Stimulated activated CD4-positive, alpha-beta T cell treated with anti-CD3 and anti-CD28 coated beads, Interleukin-4, amount 100 ng/mL, for 48 hours (primary cell): Measurements from ENCODE around the gene STOML3.

ENCODE experiments used
- DNase-seq, 2 donors: peaks; one replicate each; pipeline ENCODE4 v3.0.0-alpha.2; 2020; ENCODE audit warnings: low read depth in 2 of 2

The STOML3 gene

DNA sequence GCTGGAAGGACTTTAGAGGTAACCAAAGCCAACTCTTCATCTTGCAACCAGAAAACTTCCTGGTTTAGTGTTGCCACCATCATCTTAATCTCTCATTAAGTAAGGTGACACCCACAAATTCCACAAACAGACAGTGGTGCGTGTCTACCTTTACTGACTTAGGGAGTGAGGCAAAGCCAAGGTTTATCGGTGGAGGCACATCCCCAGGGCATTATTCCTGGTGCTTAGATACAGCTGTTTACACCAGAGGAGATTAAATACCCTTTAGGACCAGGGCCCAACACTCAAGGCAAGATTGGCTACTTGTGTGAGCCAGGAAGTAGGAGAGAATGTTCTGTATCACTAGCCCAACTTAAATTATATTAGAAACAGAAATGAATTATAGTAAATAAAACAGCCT, 9.5 kb downstream of the STOML3 start:
- DNase-seq = no peak

DNA sequence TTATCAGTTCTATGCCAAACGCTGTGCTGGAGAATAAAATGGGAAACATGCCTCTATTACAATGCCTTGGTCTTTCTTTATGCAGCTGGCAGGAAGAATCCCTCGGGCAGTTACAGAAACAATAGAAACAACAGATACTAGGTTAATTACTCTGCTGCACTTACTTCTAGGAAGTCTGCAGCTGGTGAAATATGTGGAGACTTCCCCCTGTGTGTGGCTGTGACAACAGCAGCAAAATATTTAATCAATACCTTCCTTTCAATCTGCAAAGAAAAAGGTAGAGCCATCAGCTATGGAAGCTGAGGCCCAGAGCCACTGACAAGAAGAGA, 9.9 kb downstream of the STOML3 start:
- DNase-seq = no peak

DNA sequence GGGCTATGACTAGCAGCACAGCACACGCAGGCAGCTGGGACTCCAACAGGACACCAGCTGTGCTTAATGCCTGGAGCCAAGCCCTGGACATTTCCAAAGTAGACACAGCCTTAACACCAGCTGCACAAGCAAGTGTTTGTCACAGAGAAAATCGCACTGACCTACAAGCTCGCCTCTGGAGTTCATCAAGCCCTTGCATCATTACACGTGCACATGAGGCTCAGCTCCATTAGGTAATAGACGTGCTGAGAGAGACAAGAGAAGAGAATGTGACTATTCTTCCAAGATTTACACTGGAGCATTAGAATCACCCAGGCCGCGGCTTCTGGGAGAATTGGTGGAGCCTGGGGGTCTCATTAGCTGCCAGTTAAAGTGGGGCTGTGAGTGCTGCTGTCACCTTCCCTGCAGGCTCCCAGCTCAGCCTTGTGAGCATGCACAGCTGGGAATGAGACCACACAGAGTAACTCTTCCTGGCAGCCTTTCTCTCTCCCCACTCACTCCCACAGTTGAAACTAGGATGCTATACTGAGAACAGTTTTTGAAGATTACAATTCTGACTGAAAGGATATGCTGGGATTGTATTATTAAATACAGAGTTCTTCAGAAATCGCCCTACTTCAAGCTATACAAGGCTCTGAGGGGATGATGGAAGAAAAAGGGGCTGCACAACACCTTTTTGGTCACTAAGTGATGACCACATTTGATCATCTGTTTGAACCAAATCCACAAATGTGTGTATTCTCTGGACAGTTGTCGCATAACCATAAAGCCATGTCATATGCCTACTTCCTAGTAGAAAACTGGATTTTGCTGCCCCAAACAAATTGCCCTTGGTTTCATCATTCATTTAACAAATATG, 10.5 kb downstream of the STOML3 start:
- no peak for DNase-seq

DNA sequence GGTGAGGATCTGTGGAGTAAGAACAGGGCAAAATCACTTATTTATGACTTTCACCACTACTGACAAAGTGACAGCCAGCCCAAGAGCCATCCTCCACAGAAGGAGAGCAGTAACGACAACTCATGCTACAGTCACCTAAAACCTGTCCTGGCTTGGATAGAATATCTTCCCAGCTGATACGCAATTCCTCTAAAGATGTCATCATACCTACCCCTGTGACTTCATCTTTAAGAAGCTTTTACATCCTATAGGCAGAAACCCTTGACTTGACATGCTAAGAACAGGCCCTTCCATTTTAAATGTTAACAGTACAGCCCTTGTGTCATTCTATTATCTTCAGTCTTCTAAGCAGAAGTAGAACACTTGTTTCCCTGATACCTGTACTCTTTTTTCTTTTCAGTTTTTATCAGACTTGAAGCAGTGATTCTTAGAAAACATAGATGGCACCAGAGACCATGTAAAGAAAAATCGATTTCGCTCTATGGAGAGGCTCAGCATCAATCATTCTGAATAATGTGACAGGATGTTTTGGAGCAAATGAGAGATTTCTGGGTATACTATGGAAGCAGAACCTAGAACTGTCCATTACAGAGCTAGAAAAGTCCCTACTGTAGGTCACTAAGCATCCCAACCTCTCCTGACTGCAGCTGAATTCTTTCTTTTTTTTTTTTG, 20.1 kb downstream of the STOML3 start:
- no peak for DNase-seq

DNA sequence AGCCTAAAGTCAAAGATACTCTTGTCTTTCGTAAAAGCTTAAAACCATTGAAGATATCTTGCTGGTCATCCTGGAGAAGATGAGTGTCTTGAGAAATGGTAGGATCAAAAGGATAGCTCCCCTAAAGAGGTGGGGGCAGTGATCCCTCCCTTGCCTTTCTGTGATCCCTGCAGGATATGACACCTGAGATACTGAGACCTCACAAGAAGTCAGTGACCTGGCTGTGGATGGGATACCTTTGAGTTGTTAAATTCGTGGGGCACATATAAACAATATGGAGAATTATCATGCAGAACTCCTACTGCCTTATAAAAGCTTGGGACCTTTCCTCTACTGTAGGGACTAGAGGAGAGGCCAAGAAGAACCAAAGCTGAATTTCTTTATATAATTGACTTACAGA, 21.4 kb downstream of the STOML3 start:
- no peak for DNase-seq

DNA sequence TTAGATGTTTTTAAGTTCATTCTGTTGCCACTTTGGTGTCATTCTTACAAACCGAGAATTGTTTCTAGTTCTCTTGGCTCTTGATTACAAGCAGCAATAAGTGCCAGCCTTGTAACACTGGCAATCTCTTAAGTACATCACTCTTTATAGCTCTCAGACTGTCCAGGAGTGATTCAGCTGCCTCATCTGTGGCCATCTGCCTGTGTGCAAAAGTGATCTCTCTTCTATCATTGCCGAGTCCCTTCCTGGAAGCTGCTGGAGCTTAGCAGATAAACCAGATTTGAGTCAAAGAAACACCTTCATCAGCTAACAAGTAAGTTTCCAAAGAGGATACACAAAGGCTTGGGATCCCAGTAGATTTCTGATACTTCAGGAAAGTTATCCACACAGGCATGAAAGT, 23.2 kb downstream of the STOML3 start:
- DNase-seq = no peak

DNA sequence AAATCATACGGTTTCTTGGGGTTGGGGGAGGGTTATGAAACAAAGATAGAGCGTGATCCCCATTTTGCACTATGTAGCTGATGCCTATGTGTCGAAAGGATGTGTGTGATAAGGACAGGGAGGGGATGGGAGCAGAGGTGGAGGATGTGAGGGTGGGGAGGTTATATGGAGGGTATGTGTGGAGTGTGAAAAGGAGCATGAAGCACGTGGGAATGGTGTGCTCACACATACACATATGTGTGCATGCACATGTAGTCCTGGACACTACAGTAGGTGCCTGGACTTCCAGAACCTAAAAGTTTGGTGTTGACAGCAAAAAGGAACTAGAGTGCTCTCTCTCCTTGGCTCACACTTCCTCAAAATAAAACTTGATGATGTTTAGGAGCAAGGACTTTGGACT, 25.4 kb downstream of the STOML3 start:
- DNase-seq = no peak

DNA sequence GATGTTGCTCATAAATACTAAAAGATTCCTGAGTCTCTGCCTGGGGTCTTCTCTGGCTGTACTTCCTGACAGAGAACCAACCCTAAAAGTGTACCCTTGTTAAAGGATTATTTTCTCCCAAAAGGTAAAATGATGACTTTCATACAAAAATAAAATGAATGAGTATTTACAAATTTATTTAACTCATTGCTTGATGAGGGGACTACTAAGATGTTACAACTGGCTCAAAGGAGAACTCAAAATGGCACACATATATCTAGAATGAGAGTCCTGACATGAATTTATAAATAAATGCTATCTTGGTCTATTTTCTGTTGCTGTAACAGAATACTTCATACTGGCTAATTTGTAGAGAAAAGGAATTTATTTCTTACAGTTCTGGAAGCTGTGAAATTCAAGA, 30.5 kb downstream of the STOML3 start:
- no peak for DNase-seq

DNA sequence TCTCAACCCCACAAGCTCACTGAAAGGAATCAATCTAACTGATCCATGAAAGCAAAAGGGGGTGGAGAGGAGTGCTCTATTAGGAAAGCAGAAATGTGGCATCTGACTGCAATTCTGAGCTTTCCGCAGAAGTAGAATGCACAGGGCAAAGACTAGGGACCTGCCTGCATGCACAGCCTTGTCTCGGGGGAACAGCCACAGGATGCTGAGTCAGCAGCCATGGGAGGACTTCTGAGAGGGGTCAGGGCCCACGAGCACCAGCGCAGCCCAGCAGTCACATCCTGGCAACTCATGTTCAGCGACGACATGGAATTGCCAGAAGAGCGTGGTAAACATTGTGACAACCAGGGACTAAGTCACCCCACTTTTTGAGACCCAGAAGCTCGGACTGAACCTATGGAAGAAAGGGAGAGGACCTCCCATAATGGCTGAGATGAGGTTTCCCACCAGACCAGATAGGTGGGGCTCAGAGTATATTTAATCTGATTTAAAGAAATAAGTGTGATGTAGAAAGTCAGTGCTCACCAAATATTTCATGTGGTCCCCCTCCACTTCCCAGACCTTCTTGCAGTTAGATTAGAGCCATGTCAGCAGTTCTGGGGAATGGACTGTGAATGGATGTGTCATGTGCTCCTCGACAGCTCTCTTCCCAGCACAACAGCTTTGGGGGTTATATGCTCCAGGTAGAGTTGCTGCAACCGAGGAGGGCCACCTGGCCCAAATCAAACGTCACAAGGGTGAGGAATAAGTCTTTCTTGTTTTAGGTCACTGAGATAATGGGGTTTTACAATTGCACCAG, 32.6 kb downstream of the STOML3 start:
- no peak for DNase-seq

DNA sequence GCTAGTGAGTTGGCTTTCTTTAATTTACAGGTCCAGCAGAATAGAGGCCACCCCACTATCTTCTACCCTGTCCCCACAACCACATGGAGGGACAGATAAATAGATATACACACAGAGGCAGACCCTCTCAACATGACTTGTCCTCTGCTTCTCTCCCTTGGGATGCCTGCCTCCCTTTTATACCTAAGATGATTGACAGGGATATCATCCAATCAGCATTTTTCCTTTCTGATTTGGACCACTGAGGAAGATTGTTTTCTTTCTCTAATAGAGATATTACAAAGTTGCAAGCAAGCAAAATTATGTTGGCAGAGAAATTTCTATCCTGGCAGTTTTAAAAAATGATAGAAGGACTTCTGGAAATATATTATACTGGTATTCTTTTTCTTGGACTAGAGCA, 35.8 kb downstream of the STOML3 start:
- DNase-seq = no peak

DNA sequence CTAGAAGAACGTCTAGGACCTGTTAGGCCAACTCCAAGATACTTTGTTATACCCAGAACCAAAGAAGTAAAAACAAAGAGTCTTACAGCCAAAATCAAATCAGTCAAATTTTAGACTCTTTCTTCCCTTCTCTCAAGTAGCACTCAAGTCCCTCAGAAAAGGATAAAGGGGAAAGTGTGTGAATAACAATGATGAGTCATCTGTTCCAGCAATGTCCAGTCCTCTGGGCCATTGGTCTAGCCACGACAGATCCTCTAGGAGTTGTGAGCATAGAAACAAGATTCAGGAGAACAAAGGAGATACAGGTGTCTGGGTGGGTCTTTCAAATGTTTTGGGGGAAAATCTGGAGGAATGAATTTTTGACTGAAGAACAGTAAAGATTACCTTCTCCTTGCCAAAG, 36.3 kb downstream of the STOML3 start:
- DNase-seq = no peak

DNA sequence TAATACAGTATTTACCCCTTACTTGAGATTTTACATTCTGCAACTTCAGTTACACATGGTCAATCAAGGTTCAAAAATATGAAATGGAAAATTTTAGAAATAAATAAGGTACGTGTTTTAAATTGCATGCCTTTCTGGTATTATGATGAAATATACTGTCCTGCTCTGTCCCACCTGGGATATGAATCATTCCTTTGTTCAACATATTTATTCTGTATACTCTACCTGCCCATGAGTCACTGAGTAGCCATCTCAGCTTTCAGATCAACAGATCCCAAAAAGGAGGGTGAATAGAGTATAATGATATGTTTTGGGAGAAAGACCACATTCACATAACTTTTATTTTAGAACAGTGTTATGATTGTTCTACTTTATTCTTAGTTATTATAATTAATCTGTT, 37.8 kb downstream of the STOML3 start:
- no peak for DNase-seq

DNA sequence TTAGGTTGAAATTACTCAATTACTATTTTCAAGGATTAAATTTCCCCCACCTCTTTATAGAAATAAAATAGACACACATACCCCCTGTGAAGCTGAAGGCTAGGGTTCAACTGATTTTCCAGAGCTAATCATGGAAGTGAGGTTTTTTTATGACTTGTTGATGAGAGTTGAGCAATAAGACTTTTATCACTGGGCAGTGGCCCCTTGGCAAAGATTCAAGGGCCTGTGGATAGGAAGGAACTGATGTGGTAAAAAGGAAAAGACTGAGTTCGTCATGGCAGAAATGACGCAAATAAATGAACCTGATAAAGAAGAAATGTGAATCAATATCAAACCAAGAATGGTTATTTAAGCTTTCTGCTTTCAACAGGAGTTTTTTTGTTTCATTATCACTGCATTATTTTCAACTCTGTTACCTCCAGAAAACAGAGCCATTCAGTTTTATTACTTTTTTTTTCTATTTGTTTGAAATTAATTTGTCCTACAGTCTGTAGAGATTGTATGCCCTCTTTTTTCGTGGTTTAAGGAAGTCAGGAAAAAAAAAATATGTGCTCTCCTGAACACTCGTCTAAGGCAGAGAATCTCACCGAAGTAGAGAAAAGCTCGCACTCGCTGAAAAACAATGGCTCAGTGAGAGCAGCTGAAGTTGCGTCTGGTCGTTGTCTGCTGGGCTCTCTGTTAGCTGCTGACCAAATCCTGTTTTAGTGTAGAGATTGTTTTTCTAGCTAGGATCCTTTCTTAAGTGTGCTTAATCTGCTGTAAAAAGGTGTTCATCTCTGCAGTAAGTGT, 38.9 kb downstream of the STOML3 start:
- no peak for DNase-seq

DNA sequence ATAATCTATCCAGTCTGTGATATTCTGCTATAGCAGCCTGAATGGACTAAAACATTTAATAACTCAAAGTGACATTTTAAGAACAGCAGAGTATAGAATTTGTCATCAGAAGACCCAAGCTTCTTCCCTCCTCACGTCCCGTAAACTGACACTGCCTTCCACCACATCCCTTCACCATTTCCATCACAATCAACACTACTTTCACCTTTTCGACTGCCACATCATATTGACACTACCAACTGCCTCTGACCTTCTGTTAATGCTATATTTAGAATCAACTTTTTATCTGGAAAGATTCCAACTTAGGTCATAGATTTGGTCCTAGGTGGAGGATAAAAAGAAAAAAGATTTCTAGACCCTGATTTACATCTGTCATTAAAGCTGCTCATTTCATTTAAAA, 39.6 kb downstream of the STOML3 start:
- no peak for DNase-seq

DNA sequence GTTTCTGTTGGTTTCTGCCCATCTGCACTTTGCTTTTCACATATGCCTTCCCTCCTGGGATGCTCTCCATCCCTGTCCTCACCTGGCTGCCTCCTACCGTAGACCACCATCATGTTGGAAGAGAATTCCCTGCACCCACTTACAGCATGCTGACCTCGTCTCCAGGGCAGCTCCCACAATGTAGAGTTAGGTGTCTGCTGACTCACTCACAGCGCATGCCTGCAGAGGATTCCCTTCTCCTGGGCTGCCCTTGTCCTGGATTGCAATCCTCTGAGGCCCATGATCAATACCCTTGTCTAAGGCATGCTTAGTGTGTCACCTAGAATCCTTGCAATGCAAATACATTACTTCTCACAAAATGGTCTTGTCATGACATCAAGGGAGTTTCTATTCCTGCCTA, 43.6 kb downstream of the STOML3 start:
- no peak for DNase-seq

DNA sequence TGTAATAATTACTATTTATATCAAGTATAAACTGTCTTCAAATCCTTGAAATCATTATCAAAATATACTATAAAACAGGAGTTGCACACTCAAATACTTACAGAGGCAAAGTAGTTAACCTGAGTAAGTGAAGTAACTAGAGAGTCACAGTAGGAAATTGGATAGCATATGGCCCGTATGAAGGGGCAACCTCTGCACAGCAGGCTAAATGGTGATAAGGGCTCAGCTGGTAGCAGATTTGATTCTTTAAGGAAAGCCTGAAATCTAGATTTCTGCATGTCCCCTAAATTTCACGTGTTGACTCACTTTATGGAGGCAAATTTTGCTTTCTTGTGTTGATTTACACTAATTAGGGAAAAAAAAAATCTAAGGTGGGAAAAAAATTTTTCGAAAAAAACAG, 46.4 kb downstream of the STOML3 start:
- no peak for DNase-seq

DNA sequence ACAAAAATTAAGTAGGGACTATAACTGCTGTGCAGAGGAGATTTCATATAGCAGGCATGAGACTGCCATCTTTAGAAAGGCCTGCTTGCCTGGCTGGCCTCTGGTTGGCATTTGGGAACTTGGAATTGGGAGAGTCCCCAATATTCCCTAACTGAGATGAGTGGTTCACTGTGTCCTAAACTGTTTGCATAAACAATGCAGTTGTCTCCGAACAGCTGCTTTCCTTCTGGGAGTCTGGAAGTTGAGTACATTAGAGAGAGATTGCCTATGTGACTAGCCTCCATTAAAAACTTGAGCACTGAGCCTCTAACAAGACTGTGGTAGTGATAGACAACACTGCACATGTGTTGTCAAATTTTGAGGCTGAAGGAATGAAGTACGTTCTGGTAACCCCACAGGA, 47.4 kb downstream of the STOML3 start:
- no peak for DNase-seq

DNA sequence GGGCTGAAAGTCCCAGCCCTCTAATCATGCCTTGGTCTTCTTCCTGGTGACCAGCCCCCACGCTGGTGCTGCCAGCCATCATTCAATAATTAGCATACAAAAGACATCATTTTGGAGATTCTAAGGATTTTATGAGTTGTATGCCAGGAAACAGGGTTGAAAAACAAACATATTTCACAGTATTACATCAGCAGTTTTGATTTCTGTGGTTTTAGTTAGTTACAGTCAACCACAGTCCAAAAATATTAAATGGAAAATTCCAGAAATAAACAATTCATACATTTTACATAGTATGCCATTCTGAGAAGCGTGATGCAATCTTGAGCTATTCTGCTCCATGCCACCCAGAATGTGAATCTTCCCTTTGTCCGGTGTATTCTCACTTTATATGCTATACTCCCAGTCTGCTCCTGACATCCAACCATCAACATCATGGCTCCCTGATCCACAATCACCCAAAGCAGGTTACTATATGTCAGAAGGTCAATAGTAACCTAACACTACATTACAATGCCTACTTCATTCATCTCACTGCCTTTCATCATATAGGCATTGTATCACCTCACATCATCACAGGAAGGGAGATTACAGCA, 49.2 kb downstream of the STOML3 start:
- DNase-seq = no peak

DNA sequence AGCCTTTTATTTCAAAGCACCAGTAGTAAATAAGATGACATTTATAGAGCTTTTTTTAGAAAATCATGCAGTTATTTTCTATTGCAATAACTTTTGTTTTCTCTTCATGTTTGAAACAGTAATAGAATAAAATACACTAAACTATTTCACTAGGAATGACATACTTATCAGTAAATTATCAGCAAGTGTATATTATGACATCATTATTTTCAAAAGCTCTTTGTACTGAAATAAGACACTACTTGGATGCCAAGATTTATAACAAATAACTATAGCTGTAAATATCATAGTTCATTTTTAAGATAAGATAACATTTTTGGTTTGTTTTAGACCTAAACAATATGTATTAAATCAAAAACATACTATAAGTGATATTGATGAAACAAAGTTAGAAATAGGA, 56.8 kb downstream of the STOML3 start:
- DNase-seq = no peak

DNA sequence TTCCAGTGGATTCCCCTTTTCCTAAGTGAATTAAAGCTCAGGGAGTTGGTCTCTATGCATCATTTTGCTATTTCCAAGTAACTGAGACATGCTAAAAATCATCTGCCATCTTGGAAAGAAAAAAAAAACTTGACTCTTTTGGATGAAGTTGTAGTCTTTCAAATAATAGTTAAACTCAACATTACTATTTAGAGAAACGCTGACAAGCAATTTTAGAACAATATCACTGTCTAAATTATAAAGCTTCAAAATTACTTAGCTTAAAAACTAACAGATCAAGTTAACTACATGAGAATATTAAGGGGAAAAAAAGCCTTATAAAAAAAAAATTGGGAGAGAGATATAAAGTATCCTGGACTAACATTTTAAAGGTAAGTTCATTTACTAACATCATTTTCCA, 68.5 kb downstream of the STOML3 start:
- DNase-seq = no peak

DNA sequence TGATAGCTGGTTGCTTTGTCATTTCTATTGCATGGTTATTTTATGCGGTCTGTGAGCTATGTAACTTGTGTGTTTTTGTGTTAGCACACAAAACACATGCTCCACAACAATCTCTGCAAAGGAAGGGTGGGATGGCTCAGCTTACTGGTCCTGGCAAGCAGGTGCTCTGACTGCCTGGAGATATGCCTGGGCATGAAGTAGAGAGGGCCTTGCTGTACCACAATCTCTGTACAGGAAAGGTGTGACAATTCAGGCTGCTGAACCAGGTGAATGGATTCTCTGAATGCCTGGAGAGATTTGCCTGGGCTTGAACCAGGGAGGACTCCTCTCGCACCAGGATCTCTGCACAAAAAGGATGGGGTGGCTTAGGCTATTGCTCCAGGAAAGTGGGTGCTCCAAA, 69.5 kb downstream of the STOML3 start:
- no peak for DNase-seq
